ENCODE measurements around the gene SPATS2.

SPATS2 gene

DNA sequence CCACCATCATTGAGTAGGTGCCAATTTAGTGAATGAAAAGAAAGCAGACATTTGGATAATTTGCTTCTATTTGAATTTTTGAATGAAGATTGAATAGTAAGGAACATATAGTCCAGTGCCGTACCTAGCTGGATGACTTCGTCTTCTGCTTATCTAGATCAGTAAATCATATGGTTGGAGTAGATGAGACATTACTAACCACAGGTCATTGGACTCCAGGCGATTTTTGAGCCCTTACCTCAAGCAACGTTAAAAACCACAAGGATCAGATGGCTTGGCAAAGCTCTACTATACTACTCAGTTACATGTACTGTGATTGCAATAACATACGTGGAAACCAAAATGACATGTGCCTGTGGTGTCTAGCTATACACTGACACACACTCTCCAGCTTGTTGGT lies 1.7 kb upstream of the SPATS2 start:
- Histone ChIP-seq H3K27me3 (replicated peaks) (no peaks in the 10 kb centered on the region), H3K36me3 (replicated peaks) (no peaks in the 10 kb centered on the region), H3K4me3 (ENCODE audit: low read depth, low read length) (no peak overlapping the region), H3K27ac (peak overlapping the region; percentile 94)
- TF ChIP-seq CTCF (IDR thresholded peaks at IDR 0.05; ENCODE audit: low read depth, low read length, missing control alignments) = no peak
- in situ Hi-C loops (cut with HindIII; ENCODE audit: low pct_ligation_motif_present, low sequenced_read_pairs) = loop anchor here (25.0 kb wide), 1 partner anchor 147 kb away; no protein-coding TSS in a partner anchor
- DNase-seq = peak; percentile 82

GRCh38 chr12:49366096-49366651 lies 1.1 kb upstream of the SPATS2 start:
- no peak for TF ChIP-seq CTCF (IDR thresholded peaks at IDR 0.05; ENCODE audit: low read depth, low read length, missing control alignments)
- H3K27me3 ChIP-seq (replicated peaks) = no peaks in the 10 kb centered on the region
- H3K4me3 ChIP-seq (ENCODE audit: low read depth, low read length) = peak overlapping the region; percentile 78
- in situ Hi-C loops (cut with HindIII; ENCODE audit: low pct_ligation_motif_present, low sequenced_read_pairs) = loop anchor here (25.0 kb wide), 1 partner anchor 146 kb away; no protein-coding TSS in a partner anchor
- peak overlapping the region; percentile 94 for H3K27ac ChIP-seq
- no peak for DNase-seq
- H3K36me3 ChIP-seq (replicated peaks) = no peaks in the 10 kb centered on the region

DNA sequence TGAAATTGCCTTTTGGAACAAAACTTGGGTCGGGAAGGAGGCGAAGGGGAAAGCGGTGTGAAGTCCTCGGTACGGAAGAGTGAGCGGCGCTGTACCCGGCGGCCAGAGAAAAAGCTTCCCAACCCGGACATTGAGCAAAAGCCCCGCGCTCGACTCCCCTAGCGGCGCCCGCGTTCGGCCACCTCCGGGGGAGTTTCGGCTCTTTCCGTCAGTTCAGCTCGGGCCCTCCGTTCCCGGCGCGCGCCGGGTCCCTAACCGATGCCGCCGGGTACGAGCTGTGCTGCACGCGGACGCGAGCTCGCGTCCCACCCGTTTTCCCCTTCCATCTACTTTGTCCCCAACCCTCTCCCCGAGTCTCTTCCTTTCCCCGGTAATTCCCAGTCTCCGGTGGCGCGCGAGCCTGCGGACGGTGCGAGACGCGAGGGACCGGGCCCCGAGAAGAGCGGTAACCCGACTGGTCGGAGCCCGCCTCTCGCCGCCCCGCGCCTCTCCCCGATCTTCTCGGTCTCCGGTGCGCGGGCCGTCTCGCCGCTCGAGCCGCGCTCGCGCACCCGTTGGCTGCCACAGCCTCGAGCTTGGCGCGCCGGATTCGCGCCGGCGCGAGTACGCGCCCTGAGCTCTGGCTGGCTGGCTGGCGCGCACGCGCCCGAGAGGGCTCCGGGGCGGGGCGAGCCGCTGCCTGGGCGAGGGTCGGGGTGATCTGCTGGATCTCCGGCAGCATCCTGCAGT lies 446 bp upstream of the SPATS2 start:
- in situ Hi-C loops (cut with HindIII; ENCODE audit: low pct_ligation_motif_present, low sequenced_read_pairs) = loop anchor here (25.0 kb wide), 1 partner anchor 145 kb away; no protein-coding TSS in a partner anchor
- H3K27ac ChIP-seq = peak overlapping the region; percentile 94
- no peaks in the 10 kb centered on the region for H3K36me3 ChIP-seq (replicated peaks)
- DNase-seq = peak; percentile 76
- peak overlapping the region; percentile 78 for H3K4me3 ChIP-seq (ENCODE audit: low read depth, low read length)
- H3K27me3 ChIP-seq (replicated peaks) = no peaks in the 10 kb centered on the region
- peak; percentile 48 for TF ChIP-seq CTCF (IDR thresholded peaks at IDR 0.05; ENCODE audit: low read depth, low read length, missing control alignments)

GRCh38 chr12:49368240-49368600 lies 958 bp downstream of the SPATS2 start:
- peak overlapping the region; percentile 78 for H3K4me3 ChIP-seq (ENCODE audit: low read depth, low read length)
- TF ChIP-seq CTCF (IDR thresholded peaks at IDR 0.05; ENCODE audit: low read depth, low read length, missing control alignments) = no peak
- H3K27ac ChIP-seq = peak overlapping the region; percentile 94
- in situ Hi-C loops (cut with HindIII; ENCODE audit: low pct_ligation_motif_present, low sequenced_read_pairs) = loop anchor here (25.0 kb wide), 1 partner anchor 144 kb away; no protein-coding TSS in a partner anchor
- H3K36me3 ChIP-seq (replicated peaks) = peaks cover 2% of the 10 kb centered on the region
- no peaks in the 10 kb centered on the region for H3K27me3 ChIP-seq (replicated peaks)
- DNase-seq = no peak

GRCh38 chr12:49369411-49370145 lies 2.3 kb downstream of the SPATS2 start:
- Histone ChIP-seq H3K27me3 (replicated peaks) (no peaks in the 10 kb centered on the region), H3K36me3 (replicated peaks) (peaks cover 9% of the 10 kb centered on the region), H3K4me3 (ENCODE audit: low read depth, low read length) (peak overlapping the region; percentile 7), H3K27ac (peak overlapping the region; percentile 33)
- peak; percentile 67 for TF ChIP-seq CTCF (IDR thresholded peaks at IDR 0.05; ENCODE audit: low read depth, low read length, missing control alignments)
- in situ Hi-C loops (cut with HindIII; ENCODE audit: low pct_ligation_motif_present, low sequenced_read_pairs) = loop anchor here (25.0 kb wide), 1 partner anchor 143 kb away; no protein-coding TSS in a partner anchor
- no peak for DNase-seq

Data from brain microvascular endothelial cell (primary cell).